Mucosa of rectum (tissue), 2 donors: ENCODE measurements around the gene RACK1.

ENCODE experiments used
- H3K27ac ChIP-seq, 2 donors: one replicate each; pipeline ENCODE4 v1.7.0; 2013; ENCODE audit warnings: inconsistent platforms in 2 of 2, low read depth in 2 of 2, low read length in 2 of 2
- H3K27me3 ChIP-seq, 2 donors: one replicate each; pipeline ENCODE4 v1.7.0; 2013; ENCODE audit warnings: low read length in 2 of 2; ENCODE audit not compliant: control insufficient read depth in 2 of 2, insufficient read depth in 2 of 2
- H3K36me3 ChIP-seq, 2 donors: one replicate each; pipeline ENCODE4 v1.7.0; 2013; ENCODE audit warnings: low read length in 2 of 2; ENCODE audit not compliant: control insufficient read depth in 2 of 2, insufficient read depth in 2 of 2
- H3K4me1 ChIP-seq, 2 donors: one replicate each; pipeline ENCODE4 v1.7.0; 2013; ENCODE audit warnings: low read length in 2 of 2, mild to moderate bottlenecking in 1 of 2; ENCODE audit not compliant: control insufficient read depth in 2 of 2, insufficient read depth in 2 of 2
- H3K4me3 ChIP-seq, 2 donors: one replicate each; pipeline ENCODE4 v1.7.0; 2013; ENCODE audit warnings: low read length in 2 of 2
- H3K9ac ChIP-seq, 2 donors: one replicate each; pipeline ENCODE4 v1.7.0; 2013; ENCODE audit warnings: low read length in 2 of 2, low read depth in 1 of 2, mild to moderate bottlenecking in 1 of 2
- H3K9me3 ChIP-seq, 2 donors: one replicate each; pipeline ENCODE4 v1.7.0; 2013; ENCODE audit warnings: low read length in 2 of 2; ENCODE audit not compliant: control insufficient read depth in 2 of 2
- donor health status: healthy.
- donor health status: Normal muscosa, but diverticular disease.

RACK1 gene

GRCh38 chr5:181233801-181234454 is 9.8 kb downstream of the RACK1 start:
- H3K36me3 ChIP-seq: peaks cover 62 to 74% of the 10 kb centered on the region in 2 donors
- H3K27ac ChIP-seq: no peak overlapping the region
- H3K4me1 ChIP-seq: no peaks in the 10 kb centered on the region
- H3K27me3 ChIP-seq: no peaks in the 10 kb centered on the region
- no peaks in the 10 kb centered on the region for H3K9me3 ChIP-seq
- H3K4me3 ChIP-seq: no peak overlapping the region
- H3K9ac ChIP-seq: no peak overlapping the region

- H3K9me3 ChIP-seq: no peaks in the 10 kb centered on the region
- no peak overlapping the region for H3K9ac ChIP-seq
- H3K27ac ChIP-seq: no peak overlapping the region
- no peaks in the 10 kb centered on the region for H3K4me1 ChIP-seq
- H3K27me3 ChIP-seq: no peaks in the 10 kb centered on the region
- peaks cover 58 to 67% of the 10 kb centered on the region in 2 donors for H3K36me3 ChIP-seq
- H3K4me3 ChIP-seq: no peak overlapping the region
Observed at GRCh38 chr5:181233088-181233800, 10.5 kb downstream of the RACK1 start.

GRCh38 chr5:181232593-181232992 is 11.1 kb downstream of the RACK1 start:
- Histone ChIP-seq H3K4me1 (no peaks in the 10 kb centered on the region), H3K9me3 (no peaks in the 10 kb centered on the region), H3K27me3 (no peaks in the 10 kb centered on the region), H3K4me3 (no peak overlapping the region), H3K9ac (no peak overlapping the region), H3K36me3 (peaks cover 52 to 61% of the 10 kb centered on the region in 2 donors), H3K27ac (no peak overlapping the region)

DNA sequence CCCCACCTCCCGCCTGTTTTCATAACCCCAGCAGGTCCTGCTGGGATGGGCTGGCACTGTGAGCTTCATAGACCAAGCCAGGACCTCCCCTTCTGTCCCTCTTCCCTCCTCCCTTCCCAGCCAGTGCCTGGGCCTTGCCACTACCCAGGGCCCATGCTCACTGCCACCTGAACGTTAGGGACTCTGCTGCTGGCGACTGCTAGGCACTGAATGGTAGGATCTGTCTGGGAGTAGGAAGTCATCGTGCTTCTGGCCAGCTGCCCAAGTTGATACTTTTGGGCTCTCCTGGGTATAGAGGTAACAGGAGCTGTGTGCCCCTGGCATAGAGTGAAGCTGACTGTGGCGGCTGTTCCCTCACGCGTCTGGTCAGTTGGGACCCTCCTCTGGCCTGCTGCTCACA is 12.3 kb downstream of the RACK1 start:
- H3K27me3 ChIP-seq: no peaks in the 10 kb centered on the region
- no peaks in the 10 kb centered on the region for H3K9me3 ChIP-seq
- no peak overlapping the region for H3K4me3 ChIP-seq
- no peak overlapping the region for H3K27ac ChIP-seq
- no peaks in the 10 kb centered on the region for H3K4me1 ChIP-seq
- no peak overlapping the region for H3K9ac ChIP-seq
- H3K36me3 ChIP-seq: peaks cover 40 to 52% of the 10 kb centered on the region in 2 donors

DNA sequence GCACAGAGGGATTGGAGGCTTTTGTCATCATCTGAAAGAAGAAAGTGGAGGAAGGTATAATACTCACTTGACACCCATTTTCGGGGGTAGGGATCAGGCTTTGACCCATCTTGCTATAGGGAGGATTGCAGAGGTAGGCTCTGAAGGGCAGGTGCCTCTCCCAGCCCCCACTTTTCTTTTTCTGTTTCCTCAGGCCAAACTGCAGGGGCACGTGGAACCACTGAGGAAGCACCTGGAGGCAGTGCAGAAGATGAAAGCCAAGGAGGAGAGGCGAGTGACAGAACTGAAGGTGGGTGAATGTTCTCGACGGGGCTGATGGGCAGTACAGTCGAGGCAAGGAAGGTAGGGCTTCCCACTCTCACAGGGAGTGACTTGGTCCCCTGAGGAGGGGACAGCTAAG is 13.2 kb downstream of the RACK1 start:
- Histone ChIP-seq H3K9ac (no peak overlapping the region), H3K4me1 (no peaks in the 10 kb centered on the region), H3K27me3 (no peaks in the 10 kb centered on the region), H3K4me3 (no peak overlapping the region), H3K27ac (no peak overlapping the region), H3K9me3 (no peaks in the 10 kb centered on the region), H3K36me3 (peaks cover 31 to 43% of the 10 kb centered on the region in 2 donors)

DNA sequence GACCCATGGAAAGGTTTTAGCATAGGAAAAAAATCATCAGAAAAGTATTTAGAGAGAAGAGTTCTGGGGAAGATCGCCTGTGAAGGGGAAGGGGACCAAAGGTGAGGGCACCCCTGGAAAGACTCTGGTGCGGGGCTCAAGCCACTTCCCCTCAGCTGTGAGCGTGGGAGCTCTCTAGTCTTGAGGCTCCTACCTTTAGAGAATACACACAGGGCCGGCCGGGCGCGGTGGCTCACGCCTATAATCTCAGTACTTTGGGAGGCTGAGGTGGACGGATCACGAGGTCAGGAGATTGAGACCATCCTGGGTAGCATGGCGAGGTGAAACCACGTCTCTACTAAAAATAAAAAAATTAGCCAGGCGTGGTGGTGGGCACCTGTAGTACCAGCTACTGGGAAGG is 13.7 kb downstream of the RACK1 start:
- no peak overlapping the region for H3K9ac ChIP-seq
- no peaks in the 10 kb centered on the region for H3K9me3 ChIP-seq
- peaks cover 26 to 37% of the 10 kb centered on the region in 2 donors for H3K36me3 ChIP-seq
- H3K27ac ChIP-seq: no peak overlapping the region
- no peak overlapping the region for H3K4me3 ChIP-seq
- no peaks in the 10 kb centered on the region for H3K4me1 ChIP-seq
- no peaks in the 10 kb centered on the region for H3K27me3 ChIP-seq

DNA sequence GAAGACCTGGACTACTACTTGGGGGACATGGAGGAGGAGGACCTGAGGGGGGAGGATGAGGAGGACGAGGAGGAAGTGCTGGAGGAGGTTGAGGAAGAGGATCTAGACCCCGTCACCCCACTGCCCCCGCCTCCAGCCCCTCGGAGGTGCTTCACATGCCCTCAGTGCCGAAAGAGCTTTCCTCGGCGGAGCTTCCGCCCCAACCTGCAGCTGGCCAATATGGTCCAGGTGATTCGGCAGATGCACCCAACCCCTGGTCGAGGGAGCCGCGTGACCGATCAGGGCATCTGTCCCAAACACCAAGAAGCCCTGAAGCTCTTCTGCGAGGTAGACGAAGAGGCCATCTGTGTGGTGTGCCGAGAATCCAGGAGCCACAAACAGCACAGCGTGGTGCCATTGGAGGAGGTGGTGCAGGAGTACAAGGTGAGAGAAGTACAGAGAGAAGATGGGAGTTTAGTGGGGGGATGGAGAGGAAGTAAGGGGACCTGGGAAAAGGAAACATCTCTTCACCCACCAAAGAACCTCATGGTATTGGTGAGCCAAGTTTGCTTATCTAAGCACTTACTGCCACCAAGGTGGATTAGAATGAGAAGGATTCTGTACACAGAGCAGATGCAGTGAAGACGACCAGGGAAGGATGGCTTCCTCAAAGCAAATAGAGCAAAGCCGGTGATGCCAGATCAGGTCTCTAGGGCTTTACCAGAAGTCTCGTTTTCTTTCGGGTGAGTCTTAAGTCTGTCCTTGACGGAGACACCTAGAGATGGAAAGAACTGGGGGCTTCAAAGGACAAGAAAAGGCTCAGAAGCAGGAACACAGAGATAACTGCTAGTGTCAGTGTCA is 19.1 kb downstream of the RACK1 start:
- Histone ChIP-seq H3K4me1 (peaks cover 6% of the 10 kb centered on the region in 2 donors), H3K27ac (peak overlapping the region; percentile 93 to 99), H3K9ac (peak overlapping the region; percentile 81 to 82)

DNA sequence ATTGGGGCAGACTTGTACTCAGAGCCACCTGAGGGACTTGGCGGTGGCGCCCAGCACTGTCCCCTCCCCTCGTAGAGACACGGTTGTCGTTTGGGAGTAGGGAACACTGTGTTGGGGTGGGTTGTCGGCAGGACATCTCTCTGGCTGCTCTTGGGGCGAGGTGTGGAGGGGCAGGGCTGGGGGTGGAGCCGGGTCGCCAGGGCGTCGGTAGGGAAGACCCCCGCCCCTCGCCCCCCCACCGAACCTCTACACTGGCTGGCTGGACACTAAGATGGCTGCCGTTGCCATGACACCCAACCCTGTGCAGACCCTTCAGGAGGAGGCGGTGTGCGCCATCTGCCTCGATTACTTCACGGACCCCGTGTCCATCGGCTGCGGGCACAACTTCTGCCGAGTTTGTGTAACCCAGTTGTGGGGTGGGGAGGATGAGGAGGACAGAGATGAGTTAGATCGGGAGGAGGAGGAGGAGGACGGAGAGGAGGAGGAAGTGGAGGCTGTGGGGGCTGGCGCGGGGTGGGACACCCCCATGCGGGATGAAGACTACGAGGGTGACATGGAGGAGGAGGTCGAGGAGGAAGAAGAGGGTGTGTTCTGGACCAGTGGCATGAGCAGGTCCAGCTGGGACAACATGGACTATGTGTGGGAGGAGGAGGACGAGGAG is 19.8 kb downstream of the RACK1 start:
- no peaks in the 10 kb centered on the region for H3K9me3 ChIP-seq
- H3K36me3 ChIP-seq: peaks cover 0 to 3% of the 10 kb centered on the region in 2 donors
- peak overlapping the region; percentile 81 to 82 for H3K9ac ChIP-seq
- no peaks in the 10 kb centered on the region for H3K27me3 ChIP-seq
- peaks cover 6% of the 10 kb centered on the region in 2 donors for H3K4me1 ChIP-seq
- H3K27ac ChIP-seq: peak overlapping the region; percentile 93 to 99
- peak overlapping the region; percentile 83 to 90 for H3K4me3 ChIP-seq

More for the DNA sequence above, 19.1 kb downstream of the RACK1 start:
- Histone ChIP-seq H3K4me3 (peak overlapping the region; percentile 83 to 90), H3K9me3 (no peaks in the 10 kb centered on the region), H3K36me3 (peaks cover 0 to 7% of the 10 kb centered on the region in 2 donors), H3K27me3 (no peaks in the 10 kb centered on the region)

DNA sequence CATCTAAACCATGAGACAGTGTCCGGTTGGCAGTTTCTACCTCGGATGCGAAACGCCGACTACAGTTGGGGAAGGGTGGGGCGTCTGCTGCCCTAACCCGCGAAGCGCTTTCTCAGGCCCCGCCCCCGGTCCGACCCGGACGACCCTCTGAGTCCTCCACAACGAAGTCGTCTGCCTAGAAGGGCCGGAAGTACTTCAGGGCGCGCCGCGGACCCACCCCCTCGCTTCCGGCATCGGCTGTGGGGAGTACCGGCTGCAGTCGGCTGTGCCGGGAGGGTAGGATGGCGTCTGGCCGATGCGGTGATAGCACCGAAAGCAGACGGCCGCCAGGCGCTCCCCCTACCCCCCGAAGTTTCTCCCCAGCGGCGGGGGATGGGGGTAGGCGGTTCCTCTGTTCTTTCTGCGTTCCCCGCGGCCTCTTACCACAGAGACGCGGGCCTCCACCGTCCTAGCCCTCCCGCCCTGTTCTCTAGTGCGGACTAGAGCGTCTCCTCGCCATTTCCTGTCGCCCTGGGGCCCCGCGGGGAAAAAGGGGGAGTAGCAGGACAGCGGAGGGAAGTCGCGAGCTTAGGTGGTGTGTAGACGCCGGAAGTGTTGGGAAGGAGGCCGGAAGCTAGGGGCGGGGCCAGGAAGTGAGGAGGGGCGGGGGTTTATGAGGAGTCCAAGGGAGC is 20.5 kb downstream of the RACK1 start, which contains the start of gene TRIM41:
Gene TRIM41, plus strand, starts transcription at position 224 of the 671 bp plus-strand sequence. CDS start 719 bp downstream, outside the sequence.
- Histone ChIP-seq H3K9ac (peak within 1 kb of the TSS; percentile 82 to 84), H3K4me1 (peaks cover 6 to 7% of the 10 kb centered on the region in 2 donors), H3K27ac (peak within 1 kb of the TSS; percentile 93 to 99), H3K27me3 (no peaks in the 10 kb centered on the region), H3K4me3 (peak within 1 kb of the TSS; percentile 83 to 90), H3K9me3 (no peaks in the 10 kb centered on the region), H3K36me3 (peaks cover 0 to 3% of the 10 kb centered on the region in 2 donors)
